Inflammatory macrophage treated with lipopolysaccharide for 1 hour (primary cell): Measurements from ENCODE around the gene C2CD4C.
"Not testable (repeated sequence)": the region's sequence is repeated elsewhere in the genome, so short reads cannot be mapped to it uniquely, and the experiment has no call there.

ENCODE experiments used
- DNase-seq, 2 donors: peaks; one replicate each; pipeline ENCODE4 v3.0.0-alpha.2; 2020 to 2022

The C2CD4C gene

DNA sequence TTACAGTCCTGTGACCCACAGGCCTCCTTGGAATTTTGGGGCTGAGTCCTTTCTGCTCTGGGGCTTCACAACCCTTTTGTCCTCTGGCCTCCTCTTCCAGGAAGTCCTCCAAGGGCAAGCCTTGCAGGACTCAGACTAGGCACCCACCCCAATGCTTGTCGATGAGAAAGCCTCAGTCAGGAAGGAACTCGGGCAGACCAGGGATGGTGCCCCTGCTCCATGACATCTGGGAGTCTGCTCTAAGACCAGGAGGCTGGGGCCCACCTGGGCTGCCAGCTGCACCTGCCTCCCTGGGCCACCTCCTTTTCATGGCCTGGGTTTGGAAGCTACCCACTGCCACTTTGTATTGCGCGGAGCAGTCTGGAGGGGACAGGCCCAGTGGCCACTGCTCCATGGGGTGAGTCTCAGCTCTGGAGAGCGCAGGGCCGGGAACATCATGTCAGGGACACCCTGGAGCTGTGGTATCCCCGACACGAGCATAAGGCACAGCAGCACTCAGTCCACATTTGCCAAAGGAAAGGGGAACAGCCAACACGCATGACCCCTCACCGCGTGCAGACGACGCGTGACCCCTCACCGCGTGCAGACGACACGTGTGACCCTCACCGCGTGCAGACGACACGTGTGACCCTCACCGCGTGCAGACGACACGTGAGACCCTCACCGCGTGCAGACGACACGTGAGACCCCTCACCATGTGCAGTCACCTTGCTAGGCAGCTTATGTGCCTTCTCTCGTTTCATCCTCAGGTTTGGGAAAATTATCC is 10.8 kb downstream of the C2CD4C start:
- no peak for DNase-seq

DNA sequence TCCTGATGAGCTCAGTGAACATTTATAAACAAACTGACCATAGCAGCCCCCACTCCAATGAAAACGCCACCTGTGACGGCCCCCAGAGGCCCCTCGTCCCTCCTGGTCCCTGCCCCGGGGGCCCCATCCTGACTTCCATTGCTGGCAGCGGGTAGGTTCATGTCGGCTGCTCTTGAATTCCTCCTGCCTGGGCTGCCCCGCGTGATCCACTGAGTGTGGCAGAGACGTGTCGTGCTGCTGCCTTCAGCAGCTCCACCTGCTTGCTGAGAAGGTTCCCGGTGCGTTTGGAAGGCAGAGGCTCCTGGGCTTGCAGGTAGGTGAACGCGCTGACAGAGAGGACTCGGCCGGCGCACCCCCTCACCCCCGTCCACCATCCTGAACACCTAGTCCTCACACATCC is 11.6 kb downstream of the C2CD4C start:
- DNase-seq: no peak

DNA sequence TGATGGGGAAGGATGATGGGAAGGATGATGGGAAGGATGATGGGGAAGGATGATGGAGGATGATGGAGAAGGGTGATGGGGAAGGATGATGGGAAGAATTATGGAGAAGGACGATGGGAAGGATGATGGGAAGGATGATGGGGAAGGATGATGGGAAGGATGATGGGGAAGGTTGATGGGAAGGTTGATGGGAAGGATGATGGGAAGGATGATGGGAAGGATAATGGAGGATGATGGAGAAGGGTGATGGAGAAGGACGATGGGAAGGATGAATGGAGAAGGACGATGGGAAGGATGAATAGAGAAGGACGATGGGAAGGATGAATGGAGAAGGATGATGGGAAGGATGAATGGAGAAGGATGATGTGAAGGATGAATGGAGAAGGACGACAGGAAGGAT is 13.5 kb downstream of the C2CD4C start:
- no peak for DNase-seq

DNA sequence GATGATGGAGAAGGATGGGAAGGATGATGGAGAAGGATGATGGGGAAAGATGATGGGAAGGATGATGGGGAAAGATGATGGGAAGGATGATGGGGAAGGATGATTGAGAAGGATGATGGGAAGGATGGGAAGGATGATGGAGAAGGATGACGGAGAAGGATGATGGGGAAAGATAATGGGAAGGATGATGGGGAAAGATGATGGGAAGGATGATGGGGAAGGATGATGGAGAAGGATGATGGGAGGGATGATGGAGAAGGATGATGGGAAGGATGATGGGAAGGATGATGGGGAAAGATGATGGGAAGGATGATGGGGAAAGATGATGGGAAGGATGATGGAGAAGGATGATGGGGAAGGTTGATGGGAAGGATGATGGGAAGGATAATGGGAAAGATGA is 14.1 kb downstream of the C2CD4C start:
- DNase-seq: not testable (repeated sequence)

DNA sequence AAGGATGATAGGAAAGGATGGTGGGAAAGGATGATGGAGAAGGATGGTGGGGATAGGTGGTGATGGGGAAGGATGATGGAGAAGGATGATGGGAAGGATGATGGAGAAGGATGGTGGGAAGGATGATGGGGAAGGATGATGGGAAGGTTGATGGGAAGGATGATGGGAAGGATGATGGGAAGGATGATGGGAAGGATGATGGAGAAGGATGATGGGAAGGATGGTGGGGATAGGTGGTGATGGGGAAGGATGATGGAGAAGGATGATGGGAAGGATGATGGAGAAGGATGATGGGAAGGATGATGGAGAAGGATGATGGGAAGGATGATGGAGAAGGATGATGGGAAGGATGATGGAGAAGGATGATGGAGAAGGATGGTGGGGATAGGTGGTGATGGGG is 15.4 kb downstream of the C2CD4C start:
- DNase-seq: not testable (repeated sequence)

DNA sequence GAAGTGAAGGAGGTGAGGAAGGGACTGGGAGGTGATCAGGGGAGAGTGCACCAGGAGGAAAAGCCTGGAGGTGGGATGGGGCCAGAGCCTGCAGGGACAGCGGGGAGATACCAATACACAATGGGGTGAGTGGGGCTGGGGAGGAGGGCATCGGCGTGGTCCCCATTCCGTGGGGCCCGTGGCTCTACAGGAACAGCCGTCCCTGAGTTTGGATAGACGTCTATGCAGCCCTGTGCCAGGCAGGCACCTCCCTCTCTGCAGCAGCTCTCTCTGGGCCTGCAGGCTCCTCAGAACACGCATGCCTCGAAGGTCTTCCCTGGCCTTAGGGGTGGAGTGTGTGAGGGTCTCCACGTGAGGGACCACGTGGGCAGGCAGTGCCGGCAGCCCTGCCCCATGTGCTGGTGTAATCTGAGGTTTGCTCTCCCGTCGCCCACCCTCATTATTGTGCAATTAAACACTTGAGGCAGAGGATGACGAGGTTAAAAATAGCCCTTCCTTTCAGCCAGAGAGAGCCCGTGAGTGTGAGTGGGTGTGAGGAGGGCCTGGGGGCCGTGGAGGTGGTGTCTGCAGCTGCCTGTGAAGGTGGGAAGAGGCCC is 16.5 kb downstream of the C2CD4C start:
- no peak for DNase-seq

DNA sequence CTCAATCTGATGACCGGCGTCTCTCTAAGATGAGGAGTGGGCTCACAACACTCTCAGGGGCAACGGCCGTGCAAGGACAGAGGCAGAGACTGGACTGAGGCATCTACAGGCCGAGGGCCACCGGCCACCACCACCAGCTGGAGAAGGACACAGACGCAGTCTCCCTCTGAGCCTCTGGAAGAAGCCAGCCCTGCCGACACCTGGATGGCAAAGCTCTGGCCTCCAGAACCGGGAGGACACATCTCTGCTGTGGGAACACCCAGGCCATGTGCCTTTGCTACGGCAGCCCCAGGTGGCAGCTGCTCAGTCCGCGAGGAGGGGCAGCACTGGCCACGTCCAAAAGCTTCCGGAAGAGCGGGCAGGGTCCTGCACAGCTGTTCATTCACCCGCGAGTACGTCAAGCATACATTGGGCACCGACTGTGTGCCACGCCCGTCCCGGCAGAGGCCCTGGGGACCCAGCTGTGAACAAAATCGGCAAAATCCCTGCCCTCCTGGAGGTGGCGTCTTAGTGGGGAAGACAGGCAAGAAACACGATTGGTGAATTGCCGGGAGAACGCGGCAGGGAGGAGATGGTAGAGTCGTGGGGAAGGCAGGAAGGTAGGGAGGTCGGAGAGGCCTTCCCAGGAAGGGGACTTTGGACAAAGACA is 17.1 kb downstream of the C2CD4C start:
- no peak for DNase-seq

DNA sequence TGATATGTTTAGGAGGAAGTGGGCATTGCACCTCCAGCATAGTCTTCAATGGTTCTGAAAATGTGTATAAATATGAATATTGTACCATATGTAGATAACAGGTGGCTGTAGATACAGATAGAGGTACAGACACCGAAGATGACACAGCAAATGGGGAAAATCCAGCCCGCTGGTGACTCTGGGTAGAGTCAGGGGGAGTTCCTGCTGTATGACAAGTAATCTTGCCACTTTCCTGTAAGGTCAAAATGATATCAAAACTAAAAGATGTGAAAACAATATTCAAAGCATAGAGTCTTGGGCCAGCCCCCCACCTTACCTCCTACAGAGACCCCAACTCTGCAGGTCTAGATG is 17.8 kb downstream of the C2CD4C start:
- DNase-seq: no peak

DNA sequence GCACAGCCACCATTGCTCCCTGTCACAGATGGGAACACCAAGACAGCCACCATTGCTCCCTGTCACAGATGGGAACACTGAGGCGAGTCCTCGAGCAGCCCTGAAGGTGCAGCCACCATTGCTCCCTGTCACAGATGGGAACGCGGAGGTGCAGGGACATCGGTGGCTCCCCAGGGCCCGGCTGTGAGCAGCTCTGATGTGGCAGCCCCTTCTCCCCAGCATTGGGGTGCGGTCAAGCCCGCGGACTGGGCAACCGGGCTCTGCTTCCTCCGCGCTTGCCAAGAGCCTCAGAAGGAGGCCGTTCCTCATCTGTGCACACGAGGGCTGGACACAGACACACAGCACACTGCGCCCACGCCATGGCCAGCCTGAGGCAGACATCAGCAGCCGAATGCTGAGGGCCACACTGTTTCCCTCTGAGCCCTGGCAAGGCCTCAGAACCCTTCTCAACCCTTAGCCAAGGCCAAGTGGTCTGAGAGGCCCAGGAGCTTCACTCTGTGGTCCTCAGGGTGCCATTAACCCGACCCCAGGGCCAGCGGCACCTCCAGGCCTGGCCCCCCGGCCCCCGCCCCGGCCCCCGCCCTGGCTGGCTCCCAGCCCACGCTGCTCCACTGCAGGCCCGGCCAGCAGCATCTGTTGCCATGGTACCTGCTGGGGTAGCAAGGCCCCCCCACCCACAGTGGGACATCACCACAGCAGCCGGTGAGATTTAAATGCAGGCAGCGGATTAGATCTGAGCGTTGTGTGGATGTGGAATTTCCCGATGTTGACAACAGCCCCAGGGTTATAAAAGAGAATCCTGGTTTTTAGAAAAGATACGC is 18.4 kb downstream of the C2CD4C start:
- DNase-seq: no peak

DNA sequence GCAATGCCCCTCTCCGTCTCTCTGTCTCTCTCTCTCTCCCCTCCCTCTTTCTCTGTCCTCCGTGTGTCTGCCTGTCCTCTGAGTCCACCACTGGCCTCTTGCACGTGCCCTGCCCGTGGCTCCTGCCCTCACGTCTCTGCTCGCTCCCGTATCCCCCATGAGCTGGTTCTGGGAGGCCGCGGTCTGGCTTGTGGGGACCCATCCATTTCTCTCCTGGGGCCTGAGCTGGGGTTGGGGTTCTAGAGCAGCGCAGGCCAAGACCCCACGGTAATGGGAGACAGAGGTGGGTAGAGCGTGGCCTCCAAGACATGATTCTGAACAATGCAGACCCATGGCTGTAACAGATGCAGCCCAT is 19.0 kb downstream of the C2CD4C start:
- DNase-seq: no peak

DNA sequence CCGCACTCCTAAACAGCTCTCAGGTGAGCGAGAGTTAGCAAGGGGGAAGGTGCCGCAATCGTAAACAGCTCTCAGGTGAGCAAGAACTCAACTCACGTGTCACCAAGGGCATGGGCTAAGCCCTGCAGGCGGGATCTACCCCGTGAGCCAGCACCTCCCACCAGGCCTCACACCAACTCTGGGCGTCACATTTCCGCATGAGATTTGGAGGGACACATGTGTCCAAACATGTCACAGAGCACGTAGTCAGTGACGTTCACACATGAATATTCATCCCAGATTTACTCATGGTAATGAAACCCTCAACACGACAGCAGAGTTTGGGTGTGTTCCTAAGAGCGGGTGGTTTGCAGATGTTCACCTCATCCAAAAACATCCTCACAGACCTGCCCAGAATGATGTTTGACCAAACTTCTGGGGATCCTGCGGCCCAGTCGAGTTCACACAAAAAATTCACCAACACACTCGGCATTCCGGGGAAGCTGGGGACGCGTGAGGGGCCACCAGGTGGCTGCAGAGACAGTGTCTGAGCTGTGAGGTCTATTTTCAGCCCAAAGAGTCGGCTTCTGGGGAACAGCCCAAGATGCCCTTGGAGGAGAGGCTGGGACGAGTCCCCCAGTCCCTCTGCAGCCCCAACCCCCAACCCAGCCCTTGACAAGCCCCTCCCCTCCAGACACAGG is 19.6 kb downstream of the C2CD4C start:
- no peak for DNase-seq

DNA sequence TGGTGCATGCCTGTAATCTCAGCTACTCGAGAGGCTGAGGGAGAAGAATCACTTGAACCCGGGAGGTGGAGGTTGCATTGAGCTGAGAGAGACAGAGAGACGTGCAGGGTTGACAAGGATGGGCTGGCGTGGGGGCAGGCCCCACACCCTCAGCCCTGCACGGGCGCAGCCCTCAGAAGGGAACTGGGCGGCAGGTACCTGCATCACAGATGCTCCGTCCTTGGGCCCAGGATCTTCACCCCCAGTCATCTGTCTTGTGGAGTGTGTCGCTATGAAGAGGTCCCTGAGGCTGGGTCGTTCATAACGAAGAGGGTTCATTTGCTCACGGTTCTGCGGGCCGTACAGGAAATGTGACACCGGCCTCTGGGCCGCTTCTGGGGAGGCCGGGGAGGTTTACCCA is 20.3 kb downstream of the C2CD4C start:
- no peak for DNase-seq

DNA sequence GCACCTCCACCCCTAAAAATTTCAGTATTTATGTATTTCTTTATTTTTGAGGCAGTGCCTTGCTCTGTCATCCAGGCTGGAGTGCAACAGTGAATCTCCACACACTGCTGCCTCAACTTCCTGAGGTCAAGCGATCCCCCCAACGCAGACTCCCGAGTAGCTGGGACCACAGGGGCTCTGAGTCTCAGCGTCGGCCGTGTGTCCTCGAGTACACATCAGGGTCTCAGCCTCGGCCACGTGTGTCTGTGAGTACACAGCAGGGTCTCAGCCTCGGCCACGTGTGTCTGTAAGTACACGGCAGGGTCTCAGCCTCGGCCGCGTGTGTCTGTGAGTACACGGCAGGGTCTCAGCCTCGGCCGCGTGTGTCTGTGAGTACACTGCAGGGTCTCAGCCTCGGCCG is 21.2 kb downstream of the C2CD4C start:
- DNase-seq: no peak

DNA sequence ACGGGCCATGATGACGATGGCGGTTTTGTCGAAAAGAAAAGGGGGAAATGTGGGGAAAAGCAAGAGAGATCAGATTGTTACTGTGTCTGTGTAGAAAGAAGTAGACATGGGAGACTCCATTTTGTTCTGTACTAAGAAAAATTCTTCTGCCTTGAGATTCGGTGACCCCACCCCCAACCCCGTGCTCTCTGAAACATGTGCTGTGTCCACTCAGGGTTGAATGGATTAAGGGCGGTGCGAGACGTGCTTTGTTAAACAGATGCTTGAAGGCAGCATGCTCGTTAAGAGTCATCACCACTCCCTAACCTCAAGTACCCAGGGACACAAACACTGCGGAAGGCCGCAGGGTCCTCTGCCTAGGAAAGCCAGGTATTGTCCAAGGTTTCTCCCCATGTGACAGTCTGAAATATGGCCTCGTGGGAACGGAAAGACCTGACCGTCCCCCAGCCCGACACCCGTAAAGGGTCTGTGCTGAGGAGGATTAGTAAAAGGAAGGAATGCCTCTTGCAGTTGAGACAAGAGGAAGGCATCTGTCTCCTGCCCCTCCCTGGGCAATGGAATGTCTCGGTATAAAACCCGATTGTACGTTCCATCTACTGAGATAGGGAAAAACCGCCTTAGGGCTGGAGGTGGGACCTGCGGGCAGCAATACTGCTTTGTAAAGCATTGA is 22.2 kb downstream of the C2CD4C start:
- DNase-seq: not testable (repeated sequence)

DNA sequence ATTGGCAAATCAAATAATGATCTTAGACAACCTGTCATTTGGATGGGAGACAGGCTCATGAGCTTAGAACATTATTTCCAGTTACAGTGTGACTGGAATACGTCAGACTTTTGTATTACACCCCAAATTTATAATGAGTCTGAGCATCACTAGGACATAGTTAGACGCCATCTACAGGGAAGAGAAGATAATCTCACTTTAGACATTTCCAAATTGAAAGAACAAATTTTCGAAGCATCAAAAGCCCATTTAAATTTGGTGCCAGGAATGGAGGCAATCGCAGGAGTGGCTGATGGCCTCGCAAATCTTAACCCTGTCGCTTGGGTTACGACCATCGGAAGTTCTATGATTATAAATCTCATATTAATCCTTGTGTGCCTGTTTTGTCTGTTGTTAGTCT is 22.8 kb downstream of the C2CD4C start:
- DNase-seq: not testable (repeated sequence)

DNA sequence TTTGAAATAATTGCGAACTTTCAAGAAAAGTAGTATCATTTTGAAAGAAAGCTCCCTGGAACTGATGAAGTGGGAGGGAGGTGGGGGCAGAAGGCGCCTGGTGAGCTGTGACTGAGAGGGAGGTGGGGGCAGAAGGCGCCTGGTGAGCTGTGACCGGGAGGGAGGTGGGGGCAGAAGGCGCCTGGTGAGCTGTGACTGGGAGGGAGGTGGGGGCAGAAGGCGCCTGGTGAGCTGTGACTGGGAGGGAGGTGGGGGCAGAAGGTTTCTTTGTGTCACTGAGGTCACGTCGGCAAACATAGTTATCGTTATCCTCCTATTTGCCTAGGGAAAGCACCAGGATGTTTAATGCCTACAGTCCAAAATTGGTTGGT is 24.2 kb downstream of the C2CD4C start:
- no peak for DNase-seq

DNA sequence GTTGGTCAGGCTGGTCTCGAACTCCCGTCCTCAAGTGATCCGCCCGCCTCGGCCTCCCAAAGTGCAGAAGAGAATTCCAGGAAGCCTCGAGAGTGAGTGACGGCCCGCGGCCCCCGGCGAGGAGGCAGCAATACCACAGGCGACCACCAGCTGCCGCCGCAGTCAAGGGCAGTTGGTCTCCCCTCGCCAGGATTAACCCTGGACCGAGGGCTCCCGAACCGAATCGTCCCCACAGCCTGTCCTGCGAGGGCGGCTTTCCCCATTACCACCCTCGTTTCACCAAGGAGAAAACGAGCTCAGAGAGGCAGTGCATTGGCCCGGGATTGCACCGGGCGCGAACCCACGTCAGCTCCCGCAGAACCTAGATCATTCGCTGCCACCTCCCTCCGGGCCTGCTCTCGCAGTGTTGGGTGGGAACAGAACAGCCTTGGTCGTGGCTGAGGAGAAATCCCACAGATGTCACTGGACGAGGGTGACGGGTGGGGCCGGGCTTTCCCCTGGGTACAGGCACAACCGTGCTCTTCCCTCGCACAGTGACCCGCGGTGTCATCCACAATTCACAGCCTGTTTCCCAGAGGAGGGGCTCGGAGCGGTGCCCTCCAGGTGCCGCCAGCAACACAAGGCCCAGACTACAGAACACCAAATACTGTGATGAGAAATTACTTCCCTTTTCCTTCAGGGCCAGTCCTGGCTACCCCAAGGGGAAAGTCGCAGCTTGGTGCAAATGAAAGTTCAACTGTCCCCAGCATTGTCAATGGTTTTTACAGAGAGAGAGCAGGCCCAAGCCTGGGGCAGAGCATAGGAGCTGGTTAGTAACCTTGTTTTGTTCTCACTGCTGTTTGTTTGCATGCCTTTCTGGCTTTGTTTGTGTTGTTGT is 24.8 kb downstream of the C2CD4C start:
- peak in 1 of 2 donors; percentile 11 for DNase-seq

DNA sequence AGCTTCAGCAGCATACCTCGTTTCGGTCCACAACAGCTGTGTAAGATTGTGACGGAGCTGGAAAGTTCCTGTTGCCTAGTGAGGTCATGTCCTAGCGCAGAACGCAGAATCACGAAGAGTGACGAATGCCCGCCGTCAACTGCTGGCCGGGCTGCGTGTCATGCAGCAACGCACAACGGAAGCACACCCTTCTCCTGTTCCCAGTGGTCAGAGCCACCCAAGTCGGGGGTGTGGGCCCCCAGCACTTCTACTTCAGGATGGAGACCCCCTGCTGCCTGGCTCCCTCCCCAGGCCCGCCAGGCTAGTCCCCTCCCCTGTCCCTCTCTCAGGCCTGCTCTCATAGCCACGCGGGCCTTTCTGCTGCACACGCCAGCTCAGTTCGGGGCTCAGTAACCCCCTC is 25.9 kb downstream of the C2CD4C start:
- no peak for DNase-seq

DNA sequence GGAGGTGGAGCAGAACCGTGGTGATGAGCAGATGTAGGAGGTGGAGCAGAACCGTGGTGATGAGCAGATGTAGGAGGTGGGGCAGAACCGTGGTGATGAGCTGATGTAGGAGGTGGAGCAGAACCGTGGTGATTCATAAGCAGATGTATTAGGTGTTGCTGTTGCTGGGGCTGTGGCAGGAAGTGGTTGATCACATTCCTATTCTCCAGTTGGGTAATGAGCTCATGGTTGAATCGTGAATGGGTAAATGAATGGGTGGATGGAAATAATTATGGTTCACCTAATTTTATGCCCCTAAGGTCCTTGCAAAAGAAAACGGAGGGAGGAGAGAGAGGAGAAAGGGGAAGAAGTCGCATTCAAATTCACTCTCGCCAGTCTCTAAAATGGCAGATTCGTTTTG is 26.4 kb downstream of the C2CD4C start:
- DNase-seq: not testable (repeated sequence)

DNA sequence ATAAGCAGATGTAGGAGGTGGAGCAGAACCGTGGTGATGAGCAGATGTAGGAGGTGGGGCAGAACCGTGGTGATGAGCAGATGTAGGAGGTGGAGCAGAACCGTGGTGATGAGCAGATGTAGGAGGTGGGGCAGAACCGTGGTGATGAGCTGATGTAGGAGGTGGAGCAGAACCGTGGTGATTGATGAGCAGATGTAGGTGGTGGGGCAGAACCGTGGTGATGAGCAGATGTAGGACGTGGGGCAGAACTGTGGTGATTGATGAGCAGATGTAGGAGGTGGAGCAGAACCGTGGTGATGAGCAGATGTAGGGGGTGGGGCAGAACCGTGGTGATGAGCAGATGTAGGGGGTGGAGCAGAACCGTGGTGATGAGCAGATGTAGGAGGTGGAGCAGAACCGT is 27.0 kb downstream of the C2CD4C start:
- not testable (repeated sequence) for DNase-seq

DNA sequence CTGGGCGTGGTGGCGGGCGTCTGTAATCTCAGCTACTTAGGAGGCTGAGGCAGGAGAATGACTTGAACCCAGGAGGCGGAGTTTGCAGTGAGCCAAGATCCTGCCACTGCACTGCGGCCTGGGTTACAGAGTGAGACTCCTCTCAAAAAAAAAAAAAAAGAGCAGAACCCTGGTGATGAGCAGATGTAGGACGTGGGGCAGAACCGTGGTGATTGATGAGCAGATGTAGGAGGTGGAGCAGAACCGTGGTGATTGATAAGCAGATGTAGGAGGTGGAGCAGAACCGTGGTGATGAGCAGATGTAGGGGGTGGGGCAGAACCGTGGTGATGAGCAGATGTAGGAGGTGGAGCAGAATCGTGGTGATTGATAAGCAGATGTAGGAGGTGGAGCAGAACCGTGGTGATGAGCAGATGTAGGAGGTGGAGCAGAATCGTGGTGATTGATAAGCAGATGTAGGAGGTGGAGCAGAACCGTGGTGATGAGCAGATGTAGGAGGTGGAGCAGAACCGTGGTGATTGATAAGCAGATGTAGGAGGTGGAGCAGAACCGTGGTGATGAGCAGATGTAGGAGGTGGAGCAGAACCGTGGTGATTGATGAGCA is 28.2 kb downstream of the C2CD4C start:
- not testable (repeated sequence) for DNase-seq
